Trophoblast cell (in vitro differentiated cells and primary cell): ENCODE results near the gene PHGDH.
"Not testable (repeated sequence)": the region's sequence is repeated elsewhere in the genome, so short reads cannot be mapped to it uniquely, and the experiment has no call there.

Source experiments
- DNase-seq, 2 donors: peaks; one replicate each; pipeline ENCODE4 v3.0.0-alpha.2; 2016
- H2AFZ ChIP-seq: 2 replicates; pipeline ENCODE4 v1.6.1; 2013; ENCODE audit warnings: low read length, moderate library complexity, mild to moderate bottlenecking; ENCODE audit not compliant: insufficient read depth, poor library complexity
- H2AK5ac ChIP-seq: 2 replicates; pipeline ENCODE4 v1.6.1; 2013; ENCODE audit warnings: mild to moderate bottlenecking, low read length
- H2BK120ac ChIP-seq: 2 replicates; pipeline ENCODE4 v1.6.1; 2013; ENCODE audit warnings: low read length, mild to moderate bottlenecking, moderate library complexity; ENCODE audit not compliant: insufficient read depth, poor library complexity
- H2BK12ac ChIP-seq: 2 replicates; pipeline ENCODE4 v1.6.1; 2013; ENCODE audit warnings: mild to moderate bottlenecking, low read length, moderate library complexity
- H2BK5ac ChIP-seq: 2 replicates; pipeline ENCODE4 v1.6.1; 2013; ENCODE audit warnings: low read length, low read depth, moderate library complexity, mild to moderate bottlenecking; ENCODE audit not compliant: poor library complexity
- H3K14ac ChIP-seq: 2 replicates; pipeline ENCODE4 v1.6.1; 2013; ENCODE audit warnings: mild to moderate bottlenecking, low read length
- H3K18ac ChIP-seq: 2 replicates; pipeline ENCODE4 v1.6.1; 2013; ENCODE audit warnings: mild to moderate bottlenecking, low read length
- H3K23ac ChIP-seq: 2 replicates; pipeline ENCODE4 v1.6.1; 2013; ENCODE audit warnings: low read length
- H3K27ac ChIP-seq: 2 replicates; pipeline ENCODE4 v1.5.1; 2013; ENCODE audit warnings: low read depth, mild to moderate bottlenecking, inconsistent platforms, low read length, moderate library complexity
- H3K27me3 ChIP-seq: 2 replicates; pipeline ENCODE4 v1.6.1; 2013; ENCODE audit warnings: inconsistent platforms, mild to moderate bottlenecking, low read length, moderate library complexity; ENCODE audit not compliant: insufficient read depth
- H3K36me3 ChIP-seq, 2 experiments: 1 replicate in 1 of 2; 2 replicates in 1 of 2; pipeline ENCODE4 v1.6.1; 2013; ENCODE audit warnings: low read length in 2 of 2, mild to moderate bottlenecking in 2 of 2, moderate library complexity in 1 of 2; ENCODE audit not compliant: insufficient read depth in 2 of 2, control insufficient read depth in 1 of 2
- H3K4ac ChIP-seq: 2 replicates; pipeline ENCODE4 v1.6.1; 2013; ENCODE audit warnings: low read depth, mild to moderate bottlenecking, low read length, moderate library complexity
- H3K4me1 ChIP-seq, 2 experiments: 1 replicate in 1 of 2; 2 replicates in 1 of 2; pipeline ENCODE4 v1.6.1; 2013; ENCODE audit warnings: low read length in 2 of 2, mild to moderate bottlenecking in 2 of 2, moderate library complexity in 1 of 2; ENCODE audit not compliant: insufficient read depth in 2 of 2, control insufficient read depth in 1 of 2
- H3K4me2 ChIP-seq: 2 replicates; pipeline ENCODE4 v1.6.1; 2013; ENCODE audit warnings: inconsistent platforms, mild to moderate bottlenecking, low read length, moderate library complexity
- H3K4me3 ChIP-seq: 2 replicates; pipeline ENCODE4 v1.5.1; 2013; ENCODE audit warnings: mild to moderate bottlenecking, low read depth, low read length, inconsistent platforms
- H3K79me1 ChIP-seq: one replicate; pipeline ENCODE4 v1.6.1; 2013; ENCODE audit warnings: low read length
- H3K79me2 ChIP-seq: 2 replicates; pipeline ENCODE4 v1.6.1; 2013; ENCODE audit warnings: low read length, mild to moderate bottlenecking; ENCODE audit not compliant: control insufficient read depth, insufficient read depth, poor library complexity
- H3K9ac ChIP-seq: 2 replicates; pipeline ENCODE4 v1.6.1; 2013; ENCODE audit warnings: mild to moderate bottlenecking, low read length
- H3K9me3 ChIP-seq: 2 replicates; pipeline ENCODE4 v1.6.1; 2013; ENCODE audit warnings: low read depth, mild to moderate bottlenecking, control low read depth, inconsistent platforms, low read length; ENCODE audit not compliant: insufficient read depth
- H4K12ac ChIP-seq: 2 replicates; pipeline ENCODE4 v1.6.1; 2013; ENCODE audit warnings: low read depth, mild to moderate bottlenecking, low read length, moderate library complexity
- H4K8ac ChIP-seq: 2 replicates; pipeline ENCODE4 v1.6.1; 2013; ENCODE audit warnings: low read depth, mild to moderate bottlenecking, low read length, moderate library complexity
- H4K91ac ChIP-seq: one replicate; pipeline ENCODE4 v1.6.1; 2013; ENCODE audit warnings: low read depth, mild to moderate bottlenecking, low read length, moderate library complexity
- WGBS: extraction: QIAGEN DNeasy Blood & Tissue Kit; methylation state at CpG from one replicate; pipeline ENCODE4 v1.1.7; 2013; ENCODE audit warnings: missing lambda C conversion rate; ENCODE audit not compliant: insufficient read length, insufficient coverage; ENCODE audit errors: extremely low coverage; 5-methylcytosine and 5-hydroxymethylcytosine counted together

PHGDH gene

GRCh38 chr1:119702384-119702783, 9.3 kb upstream of the PHGDH start:
- Histone ChIP-seq H3K18ac (no peak overlapping the region), H3K9me3 (peaks cover 8% of the 10 kb centered on the region), H2AFZ (no peak overlapping the region), H4K91ac (no peak overlapping the region), H3K36me3 (peaks cover 2 to 5% of the 10 kb centered on the region in 2 experiments), H3K14ac (no peak overlapping the region), H3K4ac (no peak overlapping the region), H3K4me1 (peaks cover 2 to 10% of the 10 kb centered on the region in 2 experiments), H3K27me3 (no peaks in the 10 kb centered on the region), H3K27ac (no peak overlapping the region), H2AK5ac (no peak overlapping the region), H3K4me3 (no peak overlapping the region), H2BK5ac (no peak overlapping the region), H3K23ac (no peak overlapping the region), H3K4me2 (no peak overlapping the region), H4K12ac (no peak overlapping the region), H2BK12ac (no peak overlapping the region), H3K9ac (no peak overlapping the region), H3K79me2 (no peaks in the 10 kb centered on the region), H4K8ac (no peak overlapping the region), H2BK120ac (no peak overlapping the region), H3K79me1 (peaks cover 2% of the 10 kb centered on the region)
- WGBS, result no CpG with 5 or more reads among the region's 2 CpGs
- DNase-seq, result no peak

DNA sequence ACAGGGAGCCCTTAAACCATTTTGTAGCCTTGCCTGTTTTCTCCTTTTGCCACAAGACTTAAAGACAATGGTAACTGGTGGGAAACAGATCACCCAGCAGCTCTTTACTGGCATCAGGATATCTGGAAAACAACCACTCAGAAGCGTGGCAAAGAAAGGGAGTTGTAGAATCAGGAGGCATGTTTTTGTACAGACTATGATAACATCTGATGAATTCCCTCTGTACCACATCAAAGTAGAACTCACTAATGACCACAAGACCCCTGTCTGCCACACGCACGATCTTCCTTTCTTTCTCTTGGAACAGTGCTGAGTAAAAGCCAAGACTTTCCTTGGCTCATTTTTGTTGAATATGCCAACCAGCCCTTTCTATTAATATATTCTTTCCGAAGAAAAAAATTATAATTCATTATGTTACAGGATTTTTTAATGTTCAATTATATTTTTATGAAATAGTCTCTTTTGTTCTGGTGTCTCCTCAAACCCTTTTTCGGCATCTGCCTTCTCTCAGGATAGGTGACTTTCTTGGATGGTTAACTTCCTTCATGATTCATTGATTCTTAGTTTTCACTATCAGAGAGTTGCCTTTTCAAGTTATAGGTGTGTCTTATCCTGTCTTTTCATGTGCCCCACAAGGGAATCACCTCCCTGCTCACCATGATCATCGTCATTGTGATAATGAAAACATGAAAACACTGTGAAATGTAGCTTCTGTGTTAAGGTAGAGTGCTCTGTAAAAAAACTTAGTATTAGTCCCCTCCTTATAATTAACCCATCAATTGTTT, 7.9 kb upstream of the PHGDH start:
- no peak overlapping the region for H3K18ac ChIP-seq
- H3K9me3 ChIP-seq, result peaks cover 8% of the 10 kb centered on the region
- H3K4ac ChIP-seq, result no peak overlapping the region
- no peak overlapping the region for H2AFZ ChIP-seq
- no peaks in the 10 kb centered on the region for H3K27me3 ChIP-seq
- H2AK5ac ChIP-seq, result no peak overlapping the region
- no peak for DNase-seq
- peak overlapping the region; percentile 20 for H3K27ac ChIP-seq
- no peak overlapping the region for H2BK12ac ChIP-seq
- H3K79me2 ChIP-seq, result no peaks in the 10 kb centered on the region
- H3K79me1 ChIP-seq, result no peaks in the 10 kb centered on the region
- H3K9ac ChIP-seq, result no peak overlapping the region
- H2BK5ac ChIP-seq, result no peak overlapping the region
- no peak overlapping the region for H4K91ac ChIP-seq
- WGBS, result no CpG with 5 or more reads among the region's 6 CpGs
- H3K23ac ChIP-seq, result no peak overlapping the region
- H3K4me2 ChIP-seq, result no peak overlapping the region
- H4K8ac ChIP-seq, result no peak overlapping the region
- no peak overlapping the region for H4K12ac ChIP-seq
- H3K36me3 ChIP-seq, result peaks cover 2 to 5% of the 10 kb centered on the region in 2 experiments
- H2BK120ac ChIP-seq, result no peak overlapping the region
- H3K4me3 ChIP-seq, result no peak overlapping the region
- H3K14ac ChIP-seq, result no peak overlapping the region
- H3K4me1 ChIP-seq, result peaks cover 0 to 6% of the 10 kb centered on the region in 2 experiments

- H4K91ac ChIP-seq, H3K9ac ChIP-seq, H3K4ac ChIP-seq, H4K12ac ChIP-seq, H2AK5ac ChIP-seq, H3K27me3 ChIP-seq, H3K4me2 ChIP-seq, H3K79me2 ChIP-seq, H4K8ac ChIP-seq, H3K14ac ChIP-seq, H3K27ac ChIP-seq, H2BK5ac ChIP-seq, H3K23ac ChIP-seq, H3K4me3 ChIP-seq, H3K9me3 ChIP-seq, H2BK120ac ChIP-seq, H2BK12ac ChIP-seq, H3K36me3 ChIP-seq, H2AFZ ChIP-seq, H3K18ac ChIP-seq, H3K4me1 ChIP-seq, H3K79me1 ChIP-seq, DNase-seq: not testable (repeated sequence)
- no CpG with 5 or more reads among the region's 6 CpGs for WGBS
Observed at GRCh38 chr1:119706599-119706998, 5.1 kb upstream of the PHGDH start.

- H3K36me3 ChIP-seq, H2AK5ac ChIP-seq, H3K27me3 ChIP-seq, H3K9ac ChIP-seq, H3K4me3 ChIP-seq, H2BK12ac ChIP-seq, H3K4ac ChIP-seq, H2BK5ac ChIP-seq, H3K18ac ChIP-seq, H4K12ac ChIP-seq, H4K91ac ChIP-seq, H4K8ac ChIP-seq, H3K14ac ChIP-seq, H3K23ac ChIP-seq, H2AFZ ChIP-seq, DNase-seq, H3K9me3 ChIP-seq, H2BK120ac ChIP-seq, H3K27ac ChIP-seq: not testable (repeated sequence)
- Histone ChIP-seq H3K4me2 (peak overlapping the region; percentile 87), H3K79me1 (peaks cover 14% of the 10 kb centered on the region), H3K4me1 (peaks cover 17 to 28% of the 10 kb centered on the region in 2 experiments), H3K79me2 (peaks cover 19% of the 10 kb centered on the region)
- WGBS, result no CpG with 5 or more reads among the region's 10 CpGs
Observed at GRCh38 chr1:119711356-119711803, 354 bp upstream of the PHGDH start.
